NB4 (cell line): ENCODE results near the gene FKBP9.

ENCODE experiments used
- CTCF ChIP-seq: IDR thresholded peaks from one replicate; pipeline ENCODE4 v1.5.1; 2012; ENCODE audit warnings: low read depth, low read length
- MAX ChIP-seq: IDR thresholded peaks from 2 replicates; pipeline ENCODE4 v1.6.1; 2011; ENCODE audit warnings: low read depth, low read length
- MYC ChIP-seq: IDR thresholded peaks from 2 replicates; pipeline ENCODE4 v1.6.1; 2011; ENCODE audit warnings: low read depth, low read length
- POLR2A ChIP-seq: IDR thresholded peaks from 2 replicates; pipeline ENCODE4 v1.6.1; 2011; ENCODE audit warnings: mild to moderate bottlenecking; ENCODE audit not compliant: insufficient read length; ENCODE audit errors: extremely low read depth

GRCh38 chr7:32937344-32938174 lies 19.7 kb upstream of the FKBP9 start:
- no peak for TF ChIP-seq CTCF
- no peak for TF ChIP-seq POLR2A
- no peak for TF ChIP-seq MAX
- TF ChIP-seq MYC, result no peak
